Measurements from ENCODE around the gene HDAC8.

HDAC8 gene

GRCh38 chrX:72387247-72387646, 185.4 kb downstream of the HDAC8 start:
- Histone ChIP-seq H3K9me3 (ENCODE audit: control insufficient read depth, low read length) (no peaks in the 10 kb centered on the region), H3K4me3 (ENCODE audit: low read length) (no peak overlapping the region), H3K9ac (ENCODE audit: low read length) (no peak overlapping the region), H3K36me3 (ENCODE audit: control insufficient read depth, insufficient read depth, low read length) (no peaks in the 10 kb centered on the region), H3K27me3 (ENCODE audit: control insufficient read depth, insufficient read depth, low read length) (no peaks in the 10 kb centered on the region), H3K4me1 (ENCODE audit: control insufficient read depth, insufficient read depth, low read length) (peaks cover 3% of the 10 kb centered on the region)

DNA sequence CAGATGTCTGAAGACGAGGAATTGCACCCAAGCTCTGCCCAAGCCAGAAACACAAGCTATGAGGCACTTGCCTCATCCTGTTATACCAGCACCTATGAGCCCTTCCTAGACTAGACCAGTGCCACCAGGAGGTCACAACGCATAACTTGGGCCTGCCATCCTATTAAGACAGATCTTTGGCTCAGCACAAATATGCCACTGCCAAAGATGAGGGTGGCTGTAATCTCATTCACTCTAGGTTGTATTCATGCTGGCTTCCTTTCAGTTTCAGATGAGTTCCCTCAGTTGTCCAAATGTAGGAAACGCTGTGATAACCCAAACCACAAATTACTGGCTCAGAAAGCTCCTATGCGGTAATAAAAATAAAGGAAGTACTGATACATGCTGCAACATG, 190.4 kb downstream of the HDAC8 start:
- Histone ChIP-seq H3K9ac (ENCODE audit: low read length) (no peak overlapping the region), H3K27me3 (ENCODE audit: control insufficient read depth, insufficient read depth, low read length) (no peaks in the 10 kb centered on the region), H3K4me1 (ENCODE audit: control insufficient read depth, insufficient read depth, low read length) (peaks cover 15% of the 10 kb centered on the region), H3K9me3 (ENCODE audit: control insufficient read depth, low read length) (no peaks in the 10 kb centered on the region), H3K4me3 (ENCODE audit: low read length) (no peak overlapping the region), H3K36me3 (ENCODE audit: control insufficient read depth, insufficient read depth, low read length) (no peaks in the 10 kb centered on the region)

- peaks cover 15% of the 10 kb centered on the region for H3K4me1 ChIP-seq (ENCODE audit: control insufficient read depth, insufficient read depth, low read length)
- H3K27me3 ChIP-seq (ENCODE audit: control insufficient read depth, insufficient read depth, low read length) = no peaks in the 10 kb centered on the region
- H3K9ac ChIP-seq (ENCODE audit: low read length) = no peak overlapping the region
- no peaks in the 10 kb centered on the region for H3K9me3 ChIP-seq (ENCODE audit: control insufficient read depth, low read length)
- H3K36me3 ChIP-seq (ENCODE audit: control insufficient read depth, insufficient read depth, low read length) = no peaks in the 10 kb centered on the region
- H3K4me3 ChIP-seq (ENCODE audit: low read length) = no peak overlapping the region
These were observed 191.0 kb downstream of the HDAC8 start for GRCh38 chrX:72381439-72382201.

GRCh38 chrX:72376124-72376523, 196.5 kb downstream of the HDAC8 start:
- no peaks in the 10 kb centered on the region for H3K27me3 ChIP-seq (ENCODE audit: control insufficient read depth, insufficient read depth, low read length)
- H3K4me3 ChIP-seq (ENCODE audit: low read length) = no peak overlapping the region
- H3K4me1 ChIP-seq (ENCODE audit: control insufficient read depth, insufficient read depth, low read length) = peaks cover 2% of the 10 kb centered on the region
- H3K9me3 ChIP-seq (ENCODE audit: control insufficient read depth, low read length) = no peaks in the 10 kb centered on the region
- no peaks in the 10 kb centered on the region for H3K36me3 ChIP-seq (ENCODE audit: control insufficient read depth, insufficient read depth, low read length)
- no peak overlapping the region for H3K9ac ChIP-seq (ENCODE audit: low read length)

DNA sequence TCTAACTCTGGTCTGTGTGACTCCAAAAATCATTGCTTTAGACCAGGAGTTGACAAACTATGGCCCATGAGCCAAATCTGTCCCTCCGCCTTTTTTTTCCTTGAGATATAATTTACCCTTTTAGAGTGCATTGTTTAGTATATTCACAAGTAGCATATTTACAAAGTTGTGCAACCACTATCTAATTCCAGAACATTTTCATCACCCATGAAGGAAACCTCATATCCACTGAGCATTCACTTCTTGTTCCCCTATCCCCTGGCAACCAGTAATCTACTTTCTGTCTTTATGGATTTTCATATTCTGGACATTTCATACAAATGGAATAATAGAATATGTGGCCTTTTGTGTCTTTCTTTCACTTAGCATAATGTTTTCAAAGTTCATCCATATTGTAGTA, 199.5 kb downstream of the HDAC8 start:
- Histone ChIP-seq H3K27me3 (ENCODE audit: control insufficient read depth, insufficient read depth, low read length) (no peaks in the 10 kb centered on the region), H3K9ac (ENCODE audit: low read length) (no peak overlapping the region), H3K4me3 (ENCODE audit: low read length) (no peak overlapping the region), H3K4me1 (ENCODE audit: control insufficient read depth, insufficient read depth, low read length) (no peaks in the 10 kb centered on the region), H3K36me3 (ENCODE audit: control insufficient read depth, insufficient read depth, low read length) (no peaks in the 10 kb centered on the region), H3K9me3 (ENCODE audit: control insufficient read depth, low read length) (no peaks in the 10 kb centered on the region)

GRCh38 chrX:72372735-72373134, 199.9 kb downstream of the HDAC8 start:
- Histone ChIP-seq H3K36me3 (ENCODE audit: control insufficient read depth, insufficient read depth, low read length) (no peaks in the 10 kb centered on the region), H3K4me3 (ENCODE audit: low read length) (no peak overlapping the region), H3K4me1 (ENCODE audit: control insufficient read depth, insufficient read depth, low read length) (no peaks in the 10 kb centered on the region)

DNA sequence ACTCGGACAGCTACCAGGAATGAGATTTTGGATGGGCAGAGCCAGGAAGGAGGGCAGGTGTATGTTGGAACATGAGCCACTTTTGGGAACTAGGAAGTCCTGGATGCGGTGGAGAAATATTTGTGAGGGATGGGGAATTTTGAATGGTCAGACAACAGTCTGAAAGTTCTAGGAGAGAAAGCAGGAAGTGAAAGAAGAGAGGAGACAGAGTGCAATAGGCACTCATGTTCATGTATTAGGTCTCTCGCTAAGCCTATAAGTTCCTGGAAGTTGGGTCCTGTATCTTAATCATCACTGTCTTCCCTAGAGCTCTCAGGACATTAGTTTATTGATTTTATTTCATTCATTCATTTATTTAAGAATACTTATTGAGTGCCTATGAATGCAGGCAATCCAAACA, 201.2 kb downstream of the HDAC8 start:
- Histone ChIP-seq H3K9ac (ENCODE audit: low read length) (no peak overlapping the region), H3K4me1 (ENCODE audit: control insufficient read depth, insufficient read depth, low read length) (no peaks in the 10 kb centered on the region), H3K9me3 (ENCODE audit: control insufficient read depth, low read length) (no peaks in the 10 kb centered on the region), H3K4me3 (ENCODE audit: low read length) (no peak overlapping the region), H3K36me3 (ENCODE audit: control insufficient read depth, insufficient read depth, low read length) (no peaks in the 10 kb centered on the region), H3K27me3 (ENCODE audit: control insufficient read depth, insufficient read depth, low read length) (no peaks in the 10 kb centered on the region)

More at GRCh38 chrX:72372735-72373134, 199.9 kb downstream of the HDAC8 start:
- Histone ChIP-seq H3K9ac (ENCODE audit: low read length) (no peak overlapping the region), H3K27me3 (ENCODE audit: control insufficient read depth, insufficient read depth, low read length) (no peaks in the 10 kb centered on the region), H3K9me3 (ENCODE audit: control insufficient read depth, low read length) (no peaks in the 10 kb centered on the region)

DNA sequence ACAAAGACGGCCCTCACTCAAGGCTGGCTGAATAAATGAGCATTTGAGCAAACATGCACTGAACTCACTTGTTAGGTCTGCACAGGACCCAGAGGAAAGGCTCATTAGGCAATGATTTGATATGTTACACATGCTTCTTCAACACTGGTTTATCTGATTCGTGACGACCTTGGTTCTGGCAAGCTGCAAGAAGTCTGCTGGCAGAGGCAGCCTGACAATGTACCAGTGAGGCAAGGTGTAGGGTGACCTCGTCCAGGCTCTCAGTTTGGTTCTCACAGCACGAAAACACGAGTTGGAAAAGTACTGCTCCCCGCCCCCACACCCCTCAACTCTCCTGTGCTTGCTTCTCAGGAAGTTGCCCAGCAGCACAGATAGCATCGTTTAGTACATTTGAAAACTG, 203.8 kb downstream of the HDAC8 start:
- no peaks in the 10 kb centered on the region for H3K27me3 ChIP-seq (ENCODE audit: control insufficient read depth, insufficient read depth, low read length)
- H3K4me1 ChIP-seq (ENCODE audit: control insufficient read depth, insufficient read depth, low read length) = no peaks in the 10 kb centered on the region
- H3K9ac ChIP-seq (ENCODE audit: low read length) = no peak overlapping the region
- no peak overlapping the region for H3K4me3 ChIP-seq (ENCODE audit: low read length)
- no peaks in the 10 kb centered on the region for H3K36me3 ChIP-seq (ENCODE audit: control insufficient read depth, insufficient read depth, low read length)
- no peaks in the 10 kb centered on the region for H3K9me3 ChIP-seq (ENCODE audit: control insufficient read depth, low read length)

GRCh38 chrX:72367516-72367915, 205.1 kb downstream of the HDAC8 start:
- no peaks in the 10 kb centered on the region for H3K27me3 ChIP-seq (ENCODE audit: control insufficient read depth, insufficient read depth, low read length)
- no peaks in the 10 kb centered on the region for H3K9me3 ChIP-seq (ENCODE audit: control insufficient read depth, low read length)
- H3K4me3 ChIP-seq (ENCODE audit: low read length) = no peak overlapping the region
- no peak overlapping the region for H3K9ac ChIP-seq (ENCODE audit: low read length)
- H3K36me3 ChIP-seq (ENCODE audit: control insufficient read depth, insufficient read depth, low read length) = no peaks in the 10 kb centered on the region
- no peaks in the 10 kb centered on the region for H3K4me1 ChIP-seq (ENCODE audit: control insufficient read depth, insufficient read depth, low read length)

DNA sequence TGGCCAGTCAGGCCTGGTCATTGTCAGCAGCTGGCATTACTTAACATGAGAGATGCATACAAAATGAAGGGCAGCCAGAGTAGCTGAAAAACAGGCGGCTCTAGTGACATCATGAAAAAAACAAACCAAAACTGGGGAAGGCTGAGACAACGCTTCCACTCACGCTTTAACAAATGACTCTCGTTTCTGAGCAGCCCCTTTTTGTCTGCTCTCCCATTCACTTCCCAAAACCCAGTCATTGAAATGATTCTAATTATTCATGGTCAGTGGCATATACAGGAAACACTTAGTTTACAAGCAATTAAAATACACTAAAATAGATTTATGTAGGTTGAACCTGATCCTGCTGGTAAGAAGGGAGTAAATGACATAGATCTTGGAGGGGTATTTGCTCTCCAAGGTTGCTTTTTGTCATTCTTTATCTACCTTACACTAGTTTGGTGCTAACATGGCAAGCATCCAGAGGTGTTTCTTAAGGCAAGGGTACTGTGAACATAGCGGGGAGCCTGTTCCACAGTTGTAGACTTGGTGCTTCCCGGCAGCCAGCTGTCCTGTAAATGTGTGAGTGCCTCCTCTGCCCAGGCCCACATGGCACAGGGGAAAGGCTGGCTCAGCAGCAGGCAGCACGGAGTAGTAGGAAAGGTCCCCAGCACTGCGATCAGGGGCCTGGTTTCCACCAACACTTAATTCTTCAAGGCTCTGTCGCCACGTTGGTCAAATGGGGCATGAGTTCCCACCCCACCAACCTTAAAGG, 205.8 kb downstream of the HDAC8 start:
- Histone ChIP-seq H3K4me1 (ENCODE audit: control insufficient read depth, insufficient read depth, low read length) (no peaks in the 10 kb centered on the region), H3K9ac (ENCODE audit: low read length) (no peak overlapping the region), H3K9me3 (ENCODE audit: control insufficient read depth, low read length) (no peaks in the 10 kb centered on the region), H3K4me3 (ENCODE audit: low read length) (no peak overlapping the region), H3K36me3 (ENCODE audit: control insufficient read depth, insufficient read depth, low read length) (no peaks in the 10 kb centered on the region), H3K27me3 (ENCODE audit: control insufficient read depth, insufficient read depth, low read length) (no peaks in the 10 kb centered on the region)

DNA sequence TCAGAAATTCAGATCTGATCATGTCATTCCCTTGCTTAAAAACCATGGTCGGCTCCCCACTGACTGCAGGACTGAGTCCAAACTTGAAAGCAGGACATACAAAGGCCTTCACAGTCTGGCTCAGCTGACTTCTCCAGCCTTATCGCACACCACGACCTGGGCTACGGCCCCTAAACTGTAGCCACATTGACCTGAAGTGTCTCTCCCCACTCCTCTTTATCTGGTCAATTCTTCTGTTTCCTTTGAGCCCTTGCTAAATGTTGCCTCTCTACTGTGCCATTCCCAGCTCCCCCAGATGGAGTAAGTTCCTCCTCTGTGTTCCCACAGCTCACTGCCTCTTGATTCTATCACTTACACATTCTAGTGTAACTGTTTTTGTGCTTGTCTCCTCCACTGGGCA, 206.5 kb downstream of the HDAC8 start:
- no peaks in the 10 kb centered on the region for H3K4me1 ChIP-seq (ENCODE audit: control insufficient read depth, insufficient read depth, low read length)
- no peak overlapping the region for H3K9ac ChIP-seq (ENCODE audit: low read length)
- no peaks in the 10 kb centered on the region for H3K9me3 ChIP-seq (ENCODE audit: control insufficient read depth, low read length)
- no peaks in the 10 kb centered on the region for H3K27me3 ChIP-seq (ENCODE audit: control insufficient read depth, insufficient read depth, low read length)
- no peak overlapping the region for H3K4me3 ChIP-seq (ENCODE audit: low read length)
- no peaks in the 10 kb centered on the region for H3K36me3 ChIP-seq (ENCODE audit: control insufficient read depth, insufficient read depth, low read length)

- Histone ChIP-seq H3K4me1 (ENCODE audit: control insufficient read depth, insufficient read depth, low read length) (no peaks in the 10 kb centered on the region), H3K27me3 (ENCODE audit: control insufficient read depth, insufficient read depth, low read length) (no peaks in the 10 kb centered on the region), H3K9me3 (ENCODE audit: control insufficient read depth, low read length) (no peaks in the 10 kb centered on the region), H3K9ac (ENCODE audit: low read length) (no peak overlapping the region), H3K36me3 (ENCODE audit: control insufficient read depth, insufficient read depth, low read length) (no peaks in the 10 kb centered on the region), H3K4me3 (ENCODE audit: low read length) (no peak overlapping the region)
These were observed 207.5 kb downstream of the HDAC8 start for GRCh38 chrX:72365126-72365525.
